ENCODE measurements around the gene SLC12A8. TPM values are rescaled to one million over a fixed set of nuclear protein-coding genes. Genes with fewer than 3 reads are reported as not detected.

The SLC12A8 gene
- total and polyA plus RNA-seq, 10 of the 15 experiments (the other 5 are each of a cell fraction or from before 2014, with no cell fraction given): 2.5 to 71.6 (median 50.1) TPM

DNA sequence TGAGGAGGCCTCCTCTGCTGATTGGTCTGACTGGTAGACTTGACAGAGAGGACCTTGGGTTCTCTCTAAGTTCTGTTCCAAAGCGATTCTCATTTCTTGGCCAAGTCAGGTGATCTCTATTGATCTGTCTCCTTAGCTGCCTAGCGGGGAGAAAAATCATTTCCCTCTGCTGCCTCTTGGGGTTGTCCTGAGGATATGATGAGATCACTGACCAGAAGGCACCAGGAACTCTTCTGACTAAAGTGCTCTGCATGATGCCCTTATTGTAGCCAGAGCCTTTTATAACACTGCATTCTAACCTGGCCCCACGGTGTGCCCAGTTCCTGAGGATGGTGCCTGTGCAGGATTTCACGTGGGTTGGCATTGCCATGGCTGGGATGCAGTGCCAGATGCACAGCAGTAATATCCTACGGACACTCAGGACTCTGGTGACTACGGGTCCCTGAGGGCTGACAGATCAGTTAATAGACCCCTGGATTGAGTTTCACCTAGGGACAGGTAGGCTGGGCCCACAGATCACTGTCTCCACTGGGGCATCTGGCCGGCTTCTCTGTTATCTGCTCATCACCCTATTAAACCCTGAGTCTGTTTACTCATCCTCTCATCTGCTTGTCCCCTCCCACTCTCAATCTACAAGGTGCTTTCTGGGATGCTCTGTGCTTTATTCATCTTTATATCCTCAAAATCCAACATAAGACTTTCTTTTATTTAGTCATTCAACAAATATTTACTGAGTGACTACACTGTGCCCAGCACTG lies 152.9 kb downstream of the SLC12A8 start (continued):
- TF ChIP-seq HDGF (IDR thresholded peaks at IDR 0.05): no peak
- no peak for TF ChIP-seq IKZF2 (IDR thresholded peaks at IDR 0.05)

DNA sequence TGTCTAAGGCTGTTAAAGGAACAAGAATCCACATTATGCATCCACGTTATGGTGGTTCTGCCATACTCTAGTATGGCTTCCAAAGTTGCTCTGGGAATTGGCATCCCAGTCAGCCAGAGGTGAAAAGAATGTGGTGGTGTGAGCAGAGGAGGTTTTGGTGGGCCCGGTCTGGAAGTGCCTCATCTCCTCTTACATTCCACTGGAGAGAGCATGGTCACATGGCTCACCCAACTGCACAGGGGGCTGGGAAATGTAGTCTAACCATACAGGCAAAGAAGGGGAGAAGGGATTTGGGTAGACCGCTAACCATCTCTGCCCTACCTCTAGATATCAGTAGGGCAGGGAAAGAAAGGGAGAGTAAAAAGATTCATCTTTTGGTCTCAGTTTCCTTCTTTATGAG lies 153.6 kb downstream of the SLC12A8 start:
- in situ Hi-C loops (cut with MboI): no loop called here
- intact Hi-C loops (cut with micrococcal nuclease; ENCODE audit: unreplicated experiment): no loop called here
- ATAC-seq (no peak), FAIRE-seq (no peak), DNase-seq (ENCODE audit: low read depth, low spot score) (no peak)
- H4K20me1 ChIP-seq (ENCODE audit: control insufficient read depth, insufficient read depth): no peaks in the 10 kb centered on the region
- TF ChIP-seq FOS (IDR thresholded peaks at IDR 0.05; ENCODE audit: borderline replicate concordance, extremely low read depth, insufficient read length): no peak
- TF ChIP-seq MXI1 (IDR thresholded peaks at IDR 0.05; ENCODE audit: low read depth, low read length): no peak
- TF ChIP-seq RAD21 (IDR thresholded peaks at IDR 0.05; ENCODE audit: insufficient read depth, low read depth, low read length): no peak
- TF ChIP-seq YBX1 (IDR thresholded peaks at IDR 0.05): no peak
- TF ChIP-seq DPF2 (IDR thresholded peaks at IDR 0.05): no peak
- TF ChIP-seq CHD2 (IDR thresholded peaks at IDR 0.05; ENCODE audit: borderline replicate concordance, low read depth, low read length): no peak
- TF ChIP-seq ZNF207 (IDR thresholded peaks at IDR 0.05; ENCODE audit: borderline replicate concordance): no peak
- CTCF ChIA-PET: interaction anchor here (1.2 kb wide), 1 partner anchor 63 kb away, joined by 3 read pairs; no protein-coding TSS in a partner anchor
- H3K4me2 ChIP-seq (ENCODE audit: control insufficient read depth, insufficient read depth): no peak overlapping the region
- no peaks in the 10 kb centered on the region for H3K36me3 ChIP-seq (ENCODE audit: control insufficient read depth in 2 of 2, insufficient read depth in 2 of 2, low read length in 1 of 2)
- H3K27ac ChIP-seq (ENCODE audit: control insufficient read depth, insufficient read depth): no peak overlapping the region
- WGBS (ENCODE audit: insufficient coverage, insufficient replicate concordance, low lambda C conversion rate, missing lambda C conversion rate): 98% methylated on average over 3 of the region's 3 CpGs
- no peak overlapping the region for H3K9ac ChIP-seq (ENCODE audit: control insufficient read depth, insufficient read depth, low read length)
- H3K79me2 ChIP-seq (ENCODE audit: control insufficient read depth, insufficient read depth, low read length): peaks cover 15% of the 10 kb centered on the region
- H2AFZ ChIP-seq (ENCODE audit: control insufficient read depth, low read depth, low read length): no peak overlapping the region
- POLR2A ChIA-PET: no interaction called here
- peaks cover 1% of the 10 kb centered on the region for H3K4me1 ChIP-seq (ENCODE audit: control insufficient read depth, insufficient read depth, low read length)
- no peaks in the 10 kb centered on the region; a peak in 2 of 4 replicates for H3K27me3 ChIP-seq (replicated peaks in 1 of 2; ENCODE audit: control insufficient read depth in 2 of 2, insufficient read depth in 2 of 2, low read length in 1 of 2)
- no peaks in the 10 kb centered on the region for H3K9me3 ChIP-seq (replicated peaks; ENCODE audit: control insufficient read depth, insufficient read depth, low read length)
- H3K4me3 ChIP-seq: no peak overlapping the region
- BruUV-seq (replicated peaks): no TSS peak
- SMC1A ChIA-PET (ENCODE audit: uncharacterized antibody, unreplicated experiment): interaction anchor here (1.0 kb wide), 1 partner anchor 12 kb away, joined by 3 read pairs; no protein-coding TSS in a partner anchor
- RAD21 ChIA-PET (ENCODE audit: unreplicated experiment): no interaction called here
